ENCODE data around the gene ZNF385D. TPM values are rescaled to one million over a fixed set of nuclear protein-coding genes. Genes with fewer than 3 reads are reported as not detected.

Gene ZNF385D
- total RNA-seq, 1 experiment from 2014 or later: not detected

DNA sequence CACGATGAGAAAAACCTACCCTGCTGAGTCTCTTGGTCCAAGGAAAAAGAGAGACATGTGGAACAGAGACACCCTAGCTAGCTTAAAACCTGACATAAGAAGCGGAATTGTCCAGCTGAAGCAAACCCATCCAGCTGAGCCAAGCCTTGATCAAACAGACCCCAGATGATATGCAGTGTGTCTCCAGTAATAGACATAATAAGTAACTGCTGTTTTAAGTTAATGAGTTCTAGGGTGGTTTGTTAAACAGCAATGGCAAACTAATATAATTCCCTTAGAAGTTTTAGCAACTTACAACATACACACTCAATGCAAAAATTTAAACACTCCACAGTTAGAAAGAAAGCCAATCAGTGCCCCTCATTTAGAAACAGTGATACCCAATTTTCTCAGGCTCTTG, 26.8 kb upstream of the ZNF385D start:
- no peaks in the 10 kb centered on the region for H3K36me3 Mint-ChIP-seq (ENCODE audit: insufficient read depth, unreplicated experiment)
- Histone ChIP-seq H3K4me1 (no peaks in the 10 kb centered on the region), H3K4me3 (ENCODE audit: low read depth, low read length) (no peak overlapping the region), H3K27me3 (replicated peaks; ENCODE audit: control insufficient read depth, insufficient read depth, low read length) (no peaks in the 10 kb centered on the region), H3K36me3 (ENCODE audit: control insufficient read depth, insufficient read depth, low read length) (no peaks in the 10 kb centered on the region), H3K9me3 (no peaks in the 10 kb centered on the region)
- H3K27me3 Mint-ChIP-seq (ENCODE audit: insufficient read depth, unreplicated experiment): no peaks in the 10 kb centered on the region
- TF ChIP-seq, protein P1, sequence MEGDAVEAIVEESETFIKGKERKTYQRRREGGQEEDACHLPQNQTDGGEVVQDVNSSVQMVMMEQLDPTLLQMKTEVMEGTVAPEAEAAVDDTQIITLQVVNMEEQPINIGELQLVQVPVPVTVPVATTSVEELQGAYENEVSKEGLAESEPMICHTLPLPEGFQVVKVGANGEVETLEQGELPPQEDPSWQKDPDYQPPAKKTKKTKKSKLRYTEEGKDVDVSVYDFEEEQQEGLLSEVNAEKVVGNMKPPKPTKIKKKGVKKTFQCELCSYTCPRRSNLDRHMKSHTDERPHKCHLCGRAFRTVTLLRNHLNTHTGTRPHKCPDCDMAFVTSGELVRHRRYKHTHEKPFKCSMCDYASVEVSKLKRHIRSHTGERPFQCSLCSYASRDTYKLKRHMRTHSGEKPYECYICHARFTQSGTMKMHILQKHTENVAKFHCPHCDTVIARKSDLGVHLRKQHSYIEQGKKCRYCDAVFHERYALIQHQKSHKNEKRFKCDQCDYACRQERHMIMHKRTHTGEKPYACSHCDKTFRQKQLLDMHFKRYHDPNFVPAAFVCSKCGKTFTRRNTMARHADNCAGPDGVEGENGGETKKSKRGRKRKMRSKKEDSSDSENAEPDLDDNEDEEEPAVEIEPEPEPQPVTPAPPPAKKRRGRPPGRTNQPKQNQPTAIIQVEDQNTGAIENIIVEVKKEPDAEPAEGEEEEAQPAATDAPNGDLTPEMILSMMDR (IDR thresholded peaks at IDR 0.05; ENCODE audit: insufficient read depth in 1 of 2, low read depth in 1 of 2, low read length in 1 of 2, severe bottlenecking in 1 of 2, unreplicated experiment in 1 of 2): no peak
- POLR2A ChIA-PET: no interaction called here
- no peaks in the 10 kb centered on the region for H3K4me1 Mint-ChIP-seq (ENCODE audit: low read depth, unreplicated experiment)
- no peaks in the 10 kb centered on the region for H3K9me3 Mint-ChIP-seq (ENCODE audit: unreplicated experiment)
- no peak overlapping the region for H3K4me3 Mint-ChIP-seq (ENCODE audit: unreplicated experiment)
- CTCF ChIA-PET: no interaction called here
- no peak overlapping the region for H3K27ac Mint-ChIP-seq (ENCODE audit: unreplicated experiment)
- intact Hi-C loops (cut with micrococcal nuclease; ENCODE audit: unreplicated experiment): no loop called here
- no TSS peak for BruUV-seq (replicated peaks)
- DNase-seq: no peak

DNA sequence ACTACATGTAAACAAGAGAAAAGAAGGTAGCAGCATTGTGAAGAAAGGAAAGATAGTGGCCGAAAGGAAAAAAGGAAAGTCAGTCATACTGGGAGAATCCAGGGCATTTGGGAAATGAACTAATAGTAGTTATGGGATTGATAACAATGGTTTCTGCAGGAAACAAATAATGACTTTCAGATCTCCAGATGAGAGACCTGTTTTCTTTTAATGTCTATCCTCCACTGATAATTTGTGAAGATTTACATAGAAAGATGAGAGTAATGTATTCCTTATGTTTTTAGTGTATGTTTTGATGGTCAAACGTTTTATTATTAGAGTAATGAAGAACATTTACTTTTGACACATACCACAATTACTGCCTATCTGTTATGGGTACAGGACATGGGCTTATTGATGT, 15.0 kb upstream of the ZNF385D start:
- intact Hi-C loops (cut with micrococcal nuclease; ENCODE audit: unreplicated experiment): no loop called here
- TF ChIP-seq, protein P1 (IDR thresholded peaks at IDR 0.05; ENCODE audit: insufficient read depth in 1 of 2, low read depth in 1 of 2, low read length in 1 of 2, severe bottlenecking in 1 of 2, unreplicated experiment in 1 of 2): no peak
- POLR2A ChIA-PET: no interaction called here

DNA sequence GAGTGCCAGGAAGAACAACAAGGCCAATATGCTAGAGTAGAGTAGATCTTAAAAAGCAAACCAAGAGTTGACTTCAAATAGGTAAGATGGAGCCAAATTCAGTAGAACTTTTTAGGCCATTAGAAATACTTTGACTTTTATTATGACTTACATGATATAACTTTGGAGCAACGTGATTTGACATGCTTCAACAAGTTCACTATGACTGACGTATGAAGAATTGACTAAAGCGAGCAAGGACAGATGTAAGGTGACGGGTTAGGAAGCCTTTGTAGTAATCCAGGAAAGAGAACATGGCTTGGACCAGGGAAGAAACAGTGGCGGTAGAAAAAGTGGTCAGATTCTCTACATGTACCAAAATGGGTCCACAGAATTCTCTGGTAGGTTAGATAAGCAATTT, 4.9 kb upstream of the ZNF385D start:
- Histone ChIP-seq H3K4me1 (no peaks in the 10 kb centered on the region), H3K4me3 (ENCODE audit: low read depth, low read length) (no peak overlapping the region), H3K9me3 (no peaks in the 10 kb centered on the region), H3K36me3 (ENCODE audit: control insufficient read depth, insufficient read depth, low read length) (no peaks in the 10 kb centered on the region), H3K27me3 (replicated peaks; ENCODE audit: control insufficient read depth, insufficient read depth, low read length) (no peaks in the 10 kb centered on the region)
- POLR2A ChIA-PET: no interaction called here
- BruUV-seq (replicated peaks): no TSS peak
- Mint-ChIP-seq H3K4me1 (ENCODE audit: low read depth, unreplicated experiment) (no peaks in the 10 kb centered on the region), H3K36me3 (ENCODE audit: insufficient read depth, unreplicated experiment) (no peaks in the 10 kb centered on the region), H3K27me3 (ENCODE audit: insufficient read depth, unreplicated experiment) (peaks cover 3% of the 10 kb centered on the region), H3K27ac (ENCODE audit: unreplicated experiment) (no peak overlapping the region), H3K9me3 (ENCODE audit: unreplicated experiment) (no peaks in the 10 kb centered on the region), H3K4me3 (ENCODE audit: unreplicated experiment) (no peak overlapping the region)
- no peak for DNase-seq
- intact Hi-C loops (cut with micrococcal nuclease; ENCODE audit: unreplicated experiment): no loop called here
- CTCF ChIA-PET: no interaction called here
- TF ChIP-seq, protein P1 (IDR thresholded peaks at IDR 0.05; ENCODE audit: insufficient read depth in 1 of 2, low read depth in 1 of 2, low read length in 1 of 2, severe bottlenecking in 1 of 2, unreplicated experiment in 1 of 2): no peak

More for the DNA sequence above, 15.0 kb upstream of the ZNF385D start:
- Mint-ChIP-seq H3K36me3 (ENCODE audit: insufficient read depth, unreplicated experiment) (no peaks in the 10 kb centered on the region), H3K27ac (ENCODE audit: unreplicated experiment) (no peak overlapping the region), H3K4me3 (ENCODE audit: unreplicated experiment) (no peak overlapping the region), H3K4me1 (ENCODE audit: low read depth, unreplicated experiment) (no peaks in the 10 kb centered on the region), H3K27me3 (ENCODE audit: insufficient read depth, unreplicated experiment) (peaks cover 7% of the 10 kb centered on the region), H3K9me3 (ENCODE audit: unreplicated experiment) (no peaks in the 10 kb centered on the region)
- no peaks in the 10 kb centered on the region for H3K27me3 ChIP-seq (replicated peaks; ENCODE audit: control insufficient read depth, insufficient read depth, low read length)
- no TSS peak for BruUV-seq (replicated peaks)
- no peaks in the 10 kb centered on the region for H3K36me3 ChIP-seq (ENCODE audit: control insufficient read depth, insufficient read depth, low read length)
- no peak for DNase-seq
- no peaks in the 10 kb centered on the region for H3K4me1 ChIP-seq
- no peaks in the 10 kb centered on the region for H3K9me3 ChIP-seq
- no peak overlapping the region for H3K4me3 ChIP-seq (ENCODE audit: low read depth, low read length)
- CTCF ChIA-PET: no interaction called here

Data from Caco-2 (cell line).